Esophagus muscularis mucosa (tissue), 4 donors: ENCODE results near the gene USP6.
"Not testable (repeated sequence)": the region's sequence is repeated elsewhere in the genome, so short reads cannot be mapped to it uniquely, and the experiment has no call there.

Experiments used
- CTCF ChIP-seq, 3 experiments: fragments of 200-600 bp in 2 of 3; fragments of 450-650 bp in 1 of 3; sonication (generic) in 2 of 3; IDR thresholded peaks; one replicate each; pipeline ENCODE4 v1.5.1; 2017 to 2019; ENCODE audit warnings: antibody characterized with exemption in 3 of 3, mild to moderate bottlenecking in 2 of 3, moderate library complexity in 1 of 3
- EP300 ChIP-seq: sonication (generic); formaldehyde crosslinking; IDR thresholded peaks from one replicate; pipeline ENCODE4 v1.6.1; 2017; ENCODE audit warnings: antibody characterized with exemption
- POLR2A ChIP-seq: fragments of 450-650 bp; IDR thresholded peaks from one replicate; pipeline ENCODE4 v1.6.1; 2017; ENCODE audit warnings: antibody characterized with exemption, moderate library complexity, mild to moderate bottlenecking, low read depth
- POLR2AphosphoS5 ChIP-seq, 2 donors: sonication (generic); formaldehyde crosslinking; IDR thresholded peaks; one replicate each; pipeline ENCODE4 v1.6.1; 2017; ENCODE audit warnings: antibody characterized with exemption in 2 of 2

GRCh38 chr17:5161793-5162192, 46.0 kb downstream of the USP6 start:
- TF ChIP-seq CTCF (IDR thresholded peaks at IDR 0.05); POLR2A; POLR2AphosphoS5 (IDR thresholded peaks at IDR 0.05); EP300: not testable (repeated sequence)
